Measurements from ENCODE around the gene SRL.

GRCh38 chr16:4141604-4142003 lies 100.3 kb downstream of the SRL start:
- TF ChIP-seq ARNTL (CRISPR knock-in tag; IDR thresholded peaks at IDR 0.05; ENCODE audit: borderline replicate concordance, low read depth) = no peak
- no peak for TF ChIP-seq RARB (CRISPR knock-in tag; IDR thresholded peaks at IDR 0.05)
- TF ChIP-seq, protein P1, sequence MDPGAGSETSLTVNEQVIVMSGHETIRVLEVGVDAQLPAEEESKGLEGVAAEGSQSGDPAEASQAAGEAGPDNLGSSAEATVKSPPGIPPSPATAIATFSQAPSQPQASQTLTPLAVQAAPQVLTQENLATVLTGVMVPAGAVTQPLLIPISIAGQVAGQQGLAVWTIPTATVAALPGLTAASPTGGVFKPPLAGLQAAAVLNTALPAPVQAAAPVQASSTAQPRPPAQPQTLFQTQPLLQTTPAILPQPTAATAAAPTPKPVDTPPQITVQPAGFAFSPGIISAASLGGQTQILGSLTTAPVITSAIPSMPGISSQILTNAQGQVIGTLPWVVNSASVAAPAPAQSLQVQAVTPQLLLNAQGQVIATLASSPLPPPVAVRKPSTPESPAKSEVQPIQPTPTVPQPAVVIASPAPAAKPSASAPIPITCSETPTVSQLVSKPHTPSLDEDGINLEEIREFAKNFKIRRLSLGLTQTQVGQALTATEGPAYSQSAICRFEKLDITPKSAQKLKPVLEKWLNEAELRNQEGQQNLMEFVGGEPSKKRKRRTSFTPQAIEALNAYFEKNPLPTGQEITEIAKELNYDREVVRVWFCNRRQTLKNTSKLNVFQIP (CRISPR knock-in tag; IDR thresholded peaks at IDR 0.05; ENCODE audit: borderline replicate concordance, low read depth) = no peak

Data from SK-N-SH treated with all-trans-retinoic acid at 6 μM for 48 hours (cell line).